K562 (cell line): ENCODE measurements around the gene ST8SIA1. TPM values are rescaled to one million over a fixed set of nuclear protein-coding genes. Genes with fewer than 3 reads are reported as not detected.

Source experiments
- ATAC-seq: fragments of 200-7000 bp; cut with Tn5 transposase; 3 replicates; pipeline ENCODE4 v1.9.1; 2020; ENCODE audit warnings: moderate library complexity
- BruUV-seq: library from RNA; stranded (reverse); fragments of 400-500 nt; replicated peaks from 2 replicates; lab custom pipeline; 2021; lab: Mats Ljungman, UMichigan
- CTCF ChIA-PET: fragments of 300-600 bp; formaldehyde crosslinking; extraction: SDS; loops from one replicate; lab custom pipeline; 2021; ENCODE audit warnings: low intra/inter-chr PET ratio; lab: Yijun Ruan, JAX
- POLR2A ChIA-PET: fragments of 300-600, 350-650 bp; sonication (Branson Sonifier 250); formaldehyde crosslinking; extraction: SDS; loops from one replicate; lab custom pipeline; 2021; ENCODE audit warnings: antibody characterized with exemption, inconsistent platforms; lab: Yijun Ruan, JAX
- DNase-seq, 4 experiments: peaks; one replicate each; pipeline versions ENCODE4 v3.0.0 to v3.0.0-alpha.2; 2011 to 2018; ENCODE audit warnings: low spot score in 3 of 4, mixed read lengths in 3 of 4; ENCODE audit errors: extremely low read depth in 1 of 4
- FAIRE-seq: peaks from 2 replicates; lab custom pipeline; 2011; peaks lifted over from hg19 to GRCh38; lab: Jason Lieb, UNC
- H2AFZ ChIP-seq: 2 replicates; pipeline ENCODE4 v1.6.0; 2011; ENCODE audit warnings: low read depth, low read length, control low read depth, inconsistent platforms
- H3K27ac ChIP-seq: fragments of 200-600 bp; 3 replicates; pipeline ENCODE4 v1.8.0; 2011; ENCODE audit warnings: low read depth, mild to moderate bottlenecking, control low read depth, inconsistent platforms, low read length, moderate library complexity, mixed read lengths; ENCODE audit errors: extremely low read depth
- H3K27me3 ChIP-seq, 2 experiments: fragments of 300-600 bp in 1 of 2; 2 replicates in 1 of 2; 3 replicates in 1 of 2; pipeline versions ENCODE4 v1.6.0 to v1.8.0; 2011; ENCODE audit warnings: inconsistent platforms in 2 of 2, low read length in 2 of 2, mild to moderate bottlenecking in 1 of 2, mixed read lengths in 1 of 2, moderate library complexity in 1 of 2; ENCODE audit not compliant: control insufficient read depth in 2 of 2, insufficient read depth in 2 of 2
- H3K36me3 ChIP-seq: fragments of 300-600 bp; 3 replicates; pipeline ENCODE4 v1.8.0; 2011; ENCODE audit warnings: mild to moderate bottlenecking, low read length, inconsistent platforms; ENCODE audit not compliant: control insufficient read depth, insufficient read depth
- H3K4me1 ChIP-seq, 2 experiments: fragments of 200-600 bp in 1 of 2; replicated peaks in 1 of 2; 2 replicates in 1 of 2; 3 replicates in 1 of 2; pipeline versions ENCODE4 v1.5.1 to v1.8.0; 2011; ENCODE audit warnings: inconsistent platforms in 2 of 2, low read length in 2 of 2, mild to moderate bottlenecking in 1 of 2, mixed read lengths in 1 of 2, moderate library complexity in 1 of 2; ENCODE audit not compliant: control insufficient read depth in 2 of 2, insufficient read depth in 2 of 2
- H3K4me2 ChIP-seq: 2 replicates; pipeline ENCODE4 v1.6.1; 2011; ENCODE audit warnings: low read length, control low read depth, inconsistent platforms, mixed read lengths; ENCODE audit not compliant: insufficient read depth
- H3K4me3 ChIP-seq: fragments of 200-600 bp; sonication (generic), shearing (Covaris generic); 2 replicates; pipeline ENCODE4 v1.5.1; 2016; ENCODE audit warnings: control low read depth, inconsistent platforms
- H3K79me2 ChIP-seq: fragments of 200-600 bp; 3 replicates; pipeline ENCODE4 v1.8.0; 2011; ENCODE audit warnings: low read length, inconsistent platforms; ENCODE audit not compliant: control insufficient read depth, insufficient read depth
- H3K9ac ChIP-seq, 2 experiments: 2 replicates each; pipeline versions ENCODE4 v1.6.0 to v1.6.1; 2011; ENCODE audit warnings: low read depth in 2 of 2, low read length in 2 of 2, control low read depth in 1 of 2, inconsistent platforms in 1 of 2, mild to moderate bottlenecking in 1 of 2, mixed read lengths in 1 of 2; ENCODE audit not compliant: insufficient read depth in 1 of 2
- H3K9me1 ChIP-seq: one replicate; pipeline ENCODE4 v1.6.0; 2011; ENCODE audit warnings: inconsistent platforms, mild to moderate bottlenecking, low read length, moderate library complexity; ENCODE audit not compliant: control insufficient read depth, insufficient read depth
- H3K9me3 ChIP-seq: replicated peaks from 2 replicates; pipeline ENCODE4 v1.5.1; 2011; ENCODE audit warnings: low read depth, low read length, inconsistent platforms; ENCODE audit not compliant: control insufficient read depth, insufficient read depth
- H4K20me1 ChIP-seq: replicated peaks from 2 replicates; pipeline ENCODE4 v1.6.1; 2011; ENCODE audit warnings: low read length, inconsistent platforms, mixed read lengths; ENCODE audit not compliant: control insufficient read depth, insufficient read depth
- C11orf30 ChIP-seq: fragments of 450-650 bp; IDR thresholded peaks from 2 replicates; pipeline ENCODE4 v1.6.1; 2016; ENCODE audit warnings: low read depth, mild to moderate bottlenecking
- CXXC5 ChIP-seq: fragments of 250-450 bp; sonication (Bioruptor Pico); IDR thresholded peaks from 2 replicates; pipeline ENCODE4 v1.8.0; 2022; ENCODE audit warnings: inconsistent platforms, mild to moderate bottlenecking, moderate library complexity
- FOXM1 ChIP-seq, 2 experiments: fragments of 450-650 bp in 1 of 2; sonication (generic) in 1 of 2; formaldehyde crosslinking in 1 of 2; IDR thresholded peaks; 2 replicates each; pipeline versions ENCODE4 v1.6.1 to v1.9.0; 2017 to 2022; ENCODE audit warnings: low read depth in 2 of 2, mild to moderate bottlenecking in 2 of 2, missing genetic modification reagents in 1 of 2, moderate library complexity in 1 of 2
- MEF2A ChIP-seq: IDR thresholded peaks from 2 replicates; pipeline ENCODE4 v1.6.1; 2011; ENCODE audit warnings: low read depth, mild to moderate bottlenecking, low read length, moderate library complexity; ENCODE audit not compliant: control insufficient read depth
- NBN ChIP-seq: fragments of 450-650 bp; IDR thresholded peaks from 2 replicates; pipeline ENCODE4 v1.6.1; 2016; ENCODE audit warnings: low read depth, mild to moderate bottlenecking
- NELFE ChIP-seq: IDR thresholded peaks from 2 replicates; pipeline ENCODE4 v1.6.1; 2011; ENCODE audit warnings: mild to moderate bottlenecking; ENCODE audit not compliant: insufficient read depth, insufficient read length
- NR4A1 ChIP-seq, 2 experiments: fragments of 250-450 bp in 1 of 2; fragments of 450-650 bp in 1 of 2; sonication (Bioruptor Pico) in 1 of 2; IDR thresholded peaks; 2 replicates each; pipeline versions ENCODE4 v1.4.0 to v1.6.1; 2016 to 2020; ENCODE audit warnings: mild to moderate bottlenecking in 2 of 2, missing compliant biosample characterization in 1 of 2, missing genetic modification characterization in 1 of 2, moderate library complexity in 1 of 2
- POLR2AphosphoS2 ChIP-seq: IDR thresholded peaks from 2 replicates; pipeline ENCODE4 v1.6.1; 2012; ENCODE audit warnings: low read length, improper control_type of control experiment
- RBBP5 ChIP-seq: fragments of 200-600 bp; sonication (generic); IDR thresholded peaks from 2 replicates; pipeline ENCODE4 v1.6.1; 2012; ENCODE audit warnings: borderline replicate concordance, mild to moderate bottlenecking, low read length, control low read depth, inconsistent platforms; ENCODE audit not compliant: insufficient read depth, poor library complexity, severe bottlenecking
- TEAD2 ChIP-seq: fragments of 450-650 bp; IDR thresholded peaks from 2 replicates; pipeline ENCODE4 v1.6.1; 2016; ENCODE audit warnings: missing genetic modification characterization, control low read depth, missing compliant biosample characterization
- ZNF121 ChIP-seq: sonication (generic); formaldehyde crosslinking; conservative IDR thresholded peaks from 2 replicates; pipeline ENCODE4 v1.8.0; 2022; ENCODE audit warnings: missing genetic modification reagents
- ZNF174 ChIP-seq: fragments of 250-450 bp; sonication (Bioruptor Pico); IDR thresholded peaks from 2 replicates; pipeline ENCODE4 v1.4.0; 2020; ENCODE audit warnings: mild to moderate bottlenecking
- ZNF263 ChIP-seq: sonication (generic); formaldehyde crosslinking; IDR thresholded peaks from 2 replicates; pipeline ENCODE4 v1.8.0; 2022; ENCODE audit warnings: mild to moderate bottlenecking, missing genetic modification reagents, borderline replicate concordance
- ZNF408 ChIP-seq: fragments of 250-450 bp; sonication (Bioruptor Pico); IDR thresholded peaks from 2 replicates; pipeline ENCODE4 v1.4.0; 2020; ENCODE audit warnings: low read depth, mild to moderate bottlenecking, moderate library complexity
- ZNF79 ChIP-seq: fragments of 250-450 bp; sonication (Bioruptor Pico); IDR thresholded peaks from 2 replicates; pipeline ENCODE4 v1.4.0; 2020; ENCODE audit warnings: low read depth, mild to moderate bottlenecking, moderate library complexity
- WGBS: fragments of 100-300 bp; shearing (Covaris generic); methylation state at CpG from one replicate; pipeline ENCODE4 v1.1.6; 2016; ENCODE audit warnings: low coverage, mixed read lengths; ENCODE audit not compliant: insufficient coverage; ENCODE audit errors: missing lambda C conversion rate; 5-methylcytosine and 5-hydroxymethylcytosine counted together
- in situ Hi-C: fragments of 300-500 bp; cut with MboI; formaldehyde crosslinking; loops from 4 replicates; pipeline ENCODE4 v1.15.0; 2018; ENCODE audit warnings: inconsistent platforms, mixed read lengths
- intact Hi-C: fragments of 100-400 bp; cut with micrococcal nuclease; formaldehyde crosslinking; loops from 2 replicates; pipeline ENCODE4 v1.14.2; 2022
- polyA plus RNA-seq, 8 experiments: library from polyadenylated mRNA; depleted of rRNA in 4 of 8; stranded (reverse) in 5 of 8; unstranded in 3 of 8; fragments of >200 nt; fragmentation: Nextera tagmentation in 2 of 8; fragmentation: Illumina TruSeq in 1 of 8; extraction: Ambion mirVana in 2 of 8; extraction: Trizol in 1 of 8; gene quantifications; 2 replicates each; pipeline versions ENCODE4 v1.2.1 to v1.2.3, GENCODE V29; 2011 to 2014; ENCODE audit warnings: inconsistent platforms in 1 of 8, missing spikeins in 1 of 8
- total RNA-seq, 7 experiments: library from RNA; depleted of rRNA in 6 of 7; stranded (reverse); fragments of >200 nt in 6 of 7; fragmentation: Illumina TruSeq in 2 of 7; extraction: Trizol in 2 of 7; gene quantifications; 2 replicates each; pipeline versions ENCODE4 v1.2.1 to v1.2.3, GENCODE V29; 2011 to 2021; ENCODE audit warnings: low replicate concordance in 1 of 7
- TF ChIP-seq, protein P1 (sequence below): IDR thresholded peaks from 2 replicates; pipeline ENCODE4 v1.6.1; 2014; ENCODE audit warnings: antibody characterized with exemption
- TF ChIP-seq, protein P2 (sequence below): fragments of 450-650 bp; formaldehyde crosslinking; IDR thresholded peaks from 2 replicates; pipeline ENCODE4 v1.4.0; 2020; ENCODE audit warnings: mild to moderate bottlenecking, moderate library complexity

Gene ST8SIA1
- total and polyA plus RNA-seq, 9 of the 15 experiments (the other 6 are each of a cell fraction or from before 2014, with no cell fraction given), result 0.86 to 26.3 (median 4.3) TPM

DNA sequence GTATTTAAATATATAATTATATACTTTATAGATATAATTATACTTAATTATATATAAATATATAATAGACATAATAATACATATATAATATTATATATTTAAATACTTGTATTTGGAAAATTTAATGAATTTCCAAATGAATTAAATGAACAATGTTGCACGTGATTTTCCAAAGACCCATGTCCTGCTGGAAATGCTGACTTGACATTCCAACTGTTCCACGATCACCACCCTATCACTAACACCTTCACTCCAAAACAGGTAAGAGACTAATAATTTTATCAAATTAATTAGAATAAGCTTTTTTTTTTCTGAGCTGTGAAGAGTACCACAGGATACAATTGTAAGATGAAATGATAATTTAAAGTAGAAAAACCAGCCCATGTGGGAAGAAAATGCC, 103.4 kb downstream of the ST8SIA1 start:
- H3K4me3 ChIP-seq, result no peak overlapping the region
- FAIRE-seq (no peak), ATAC-seq (no peak), DNase-seq (no peak)
- intact Hi-C loops, result no loop called here
- H3K4me2 ChIP-seq, result no peak overlapping the region
- H3K79me2 ChIP-seq, result no peaks in the 10 kb centered on the region
- H2AFZ ChIP-seq, result no peak overlapping the region
- no peaks in the 10 kb centered on the region for H3K27me3 ChIP-seq
- TF ChIP-seq ZNF79 (no peak), CXXC5 (CRISPR knock-in tag) (no peak), NR4A1 (CRISPR knock-in tag; IDR thresholded peaks at IDR 0.05) (no peak), NR4A1 (tag; IDR thresholded peaks at IDR 0.05) (no peak), ZNF408 (CRISPR knock-in tag) (no peak), ZNF263 (no peak), TEAD2 (tag) (no peak), C11orf30 (no peak), NELFE (no peak), POLR2AphosphoS2 (no peak), MEF2A (no peak), ZNF174 (no peak), FOXM1 (IDR thresholded peaks at IDR 0.05; ENCODE audit: low read depth) (no peak), FOXM1 (CRISPR knock-in tag; IDR thresholded peaks at IDR 0.05; ENCODE audit: low read depth) (no peak), NBN (no peak), ZNF121 (CRISPR knock-in tag) (no peak), RBBP5 (no peak)
- TF ChIP-seq, protein P1, sequence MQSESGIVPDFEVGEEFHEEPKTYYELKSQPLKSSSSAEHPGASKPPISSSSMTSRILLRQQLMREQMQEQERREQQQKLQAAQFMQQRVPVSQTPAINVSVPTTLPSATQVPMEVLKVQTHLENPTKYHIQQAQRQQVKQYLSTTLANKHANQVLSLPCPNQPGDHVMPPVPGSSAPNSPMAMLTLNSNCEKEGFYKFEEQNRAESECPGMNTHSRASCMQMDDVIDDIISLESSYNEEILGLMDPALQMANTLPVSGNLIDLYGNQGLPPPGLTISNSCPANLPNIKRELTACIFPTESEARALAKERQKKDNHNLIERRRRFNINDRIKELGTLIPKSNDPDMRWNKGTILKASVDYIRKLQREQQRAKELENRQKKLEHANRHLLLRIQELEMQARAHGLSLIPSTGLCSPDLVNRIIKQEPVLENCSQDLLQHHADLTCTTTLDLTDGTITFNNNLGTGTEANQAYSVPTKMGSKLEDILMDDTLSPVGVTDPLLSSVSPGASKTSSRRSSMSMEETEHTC, result no peak
- TF ChIP-seq, protein P2, sequence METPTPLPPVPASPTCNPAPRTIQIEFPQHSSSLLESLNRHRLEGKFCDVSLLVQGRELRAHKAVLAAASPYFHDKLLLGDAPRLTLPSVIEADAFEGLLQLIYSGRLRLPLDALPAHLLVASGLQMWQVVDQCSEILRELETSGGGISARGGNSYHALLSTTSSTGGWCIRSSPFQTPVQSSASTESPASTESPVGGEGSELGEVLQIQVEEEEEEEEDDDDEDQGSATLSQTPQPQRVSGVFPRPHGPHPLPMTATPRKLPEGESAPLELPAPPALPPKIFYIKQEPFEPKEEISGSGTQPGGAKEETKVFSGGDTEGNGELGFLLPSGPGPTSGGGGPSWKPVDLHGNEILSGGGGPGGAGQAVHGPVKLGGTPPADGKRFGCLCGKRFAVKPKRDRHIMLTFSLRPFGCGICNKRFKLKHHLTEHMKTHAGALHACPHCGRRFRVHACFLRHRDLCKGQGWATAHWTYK (CRISPR knock-in tag), result no peak
- TF ChIP-seq, all 486 proteins: peak for 0
- in situ Hi-C loops, result no loop called here
- CTCF ChIA-PET, result no interaction called here
- 0% methylated on average over 2 of the region's 2 CpGs for WGBS
- Histone ChIP-seq H3K27ac (no peak overlapping the region), H4K20me1 (no peaks in the 10 kb centered on the region), H3K36me3 (no peaks in the 10 kb centered on the region), H3K9me1 (no peaks in the 10 kb centered on the region), H3K4me1 (no peaks in the 10 kb centered on the region), H3K9ac (no peak overlapping the region), H3K9me3 (no peaks in the 10 kb centered on the region)
- POLR2A ChIA-PET, result no interaction called here
- BruUV-seq, result no TSS peak
